HG03280 (cell line): ENCODE measurements around the gene ADAMTSL1.

ENCODE experiments used
- ATAC-seq: cut with Tn5 transposase; IDR thresholded peaks from one replicate; pipeline ENCODE4 v1.9.1; 2021; ENCODE audit warnings: mild to moderate bottlenecking, moderate library complexity; ENCODE audit not compliant: unreplicated experiment

Gene ADAMTSL1, protein sequence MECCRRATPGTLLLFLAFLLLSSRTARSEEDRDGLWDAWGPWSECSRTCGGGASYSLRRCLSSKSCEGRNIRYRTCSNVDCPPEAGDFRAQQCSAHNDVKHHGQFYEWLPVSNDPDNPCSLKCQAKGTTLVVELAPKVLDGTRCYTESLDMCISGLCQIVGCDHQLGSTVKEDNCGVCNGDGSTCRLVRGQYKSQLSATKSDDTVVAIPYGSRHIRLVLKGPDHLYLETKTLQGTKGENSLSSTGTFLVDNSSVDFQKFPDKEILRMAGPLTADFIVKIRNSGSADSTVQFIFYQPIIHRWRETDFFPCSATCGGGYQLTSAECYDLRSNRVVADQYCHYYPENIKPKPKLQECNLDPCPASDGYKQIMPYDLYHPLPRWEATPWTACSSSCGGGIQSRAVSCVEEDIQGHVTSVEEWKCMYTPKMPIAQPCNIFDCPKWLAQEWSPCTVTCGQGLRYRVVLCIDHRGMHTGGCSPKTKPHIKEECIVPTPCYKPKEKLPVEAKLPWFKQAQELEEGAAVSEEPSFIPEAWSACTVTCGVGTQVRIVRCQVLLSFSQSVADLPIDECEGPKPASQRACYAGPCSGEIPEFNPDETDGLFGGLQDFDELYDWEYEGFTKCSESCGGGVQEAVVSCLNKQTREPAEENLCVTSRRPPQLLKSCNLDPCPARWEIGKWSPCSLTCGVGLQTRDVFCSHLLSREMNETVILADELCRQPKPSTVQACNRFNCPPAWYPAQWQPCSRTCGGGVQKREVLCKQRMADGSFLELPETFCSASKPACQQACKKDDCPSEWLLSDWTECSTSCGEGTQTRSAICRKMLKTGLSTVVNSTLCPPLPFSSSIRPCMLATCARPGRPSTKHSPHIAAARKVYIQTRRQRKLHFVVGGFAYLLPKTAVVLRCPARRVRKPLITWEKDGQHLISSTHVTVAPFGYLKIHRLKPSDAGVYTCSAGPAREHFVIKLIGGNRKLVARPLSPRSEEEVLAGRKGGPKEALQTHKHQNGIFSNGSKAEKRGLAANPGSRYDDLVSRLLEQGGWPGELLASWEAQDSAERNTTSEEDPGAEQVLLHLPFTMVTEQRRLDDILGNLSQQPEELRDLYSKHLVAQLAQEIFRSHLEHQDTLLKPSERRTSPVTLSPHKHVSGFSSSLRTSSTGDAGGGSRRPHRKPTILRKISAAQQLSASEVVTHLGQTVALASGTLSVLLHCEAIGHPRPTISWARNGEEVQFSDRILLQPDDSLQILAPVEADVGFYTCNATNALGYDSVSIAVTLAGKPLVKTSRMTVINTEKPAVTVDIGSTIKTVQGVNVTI (N-terminal part only)

DNA sequence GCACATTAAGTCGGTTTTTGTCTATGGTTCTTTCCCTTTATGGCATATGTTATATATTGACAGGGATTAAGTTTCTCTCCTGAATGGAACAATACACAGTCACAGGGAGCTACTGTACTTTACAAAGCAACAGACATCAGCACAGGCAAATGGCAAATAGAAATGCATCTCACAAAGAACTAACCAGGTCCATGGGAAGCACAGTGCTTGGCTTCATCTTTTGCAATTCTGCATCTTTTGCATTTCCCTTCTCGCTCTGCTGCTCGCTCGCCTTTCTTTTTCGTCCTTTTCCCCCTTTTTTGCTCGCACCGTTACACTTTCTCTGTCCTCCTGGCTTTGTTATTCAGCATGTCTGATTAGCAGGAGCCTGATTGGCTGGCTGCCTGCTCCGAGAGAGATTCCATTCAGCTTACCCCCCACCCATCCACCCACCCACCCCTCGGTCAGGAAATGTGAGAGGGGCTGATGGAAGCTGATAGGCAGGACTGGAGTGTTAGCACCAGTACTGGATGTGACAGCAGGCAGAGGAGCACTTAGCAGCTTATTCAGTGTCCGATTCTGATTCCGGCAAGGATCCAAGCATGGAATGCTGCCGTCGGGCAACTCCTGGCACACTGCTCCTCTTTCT, at the start of gene ADAMTSL1:
TSS of gene ADAMTSL1 (plus strand) at position 502 of the 628 bp plus-strand sequence. CDS start at position 582, 80 bp downstream.
- ATAC-seq, result no peak

DNA sequence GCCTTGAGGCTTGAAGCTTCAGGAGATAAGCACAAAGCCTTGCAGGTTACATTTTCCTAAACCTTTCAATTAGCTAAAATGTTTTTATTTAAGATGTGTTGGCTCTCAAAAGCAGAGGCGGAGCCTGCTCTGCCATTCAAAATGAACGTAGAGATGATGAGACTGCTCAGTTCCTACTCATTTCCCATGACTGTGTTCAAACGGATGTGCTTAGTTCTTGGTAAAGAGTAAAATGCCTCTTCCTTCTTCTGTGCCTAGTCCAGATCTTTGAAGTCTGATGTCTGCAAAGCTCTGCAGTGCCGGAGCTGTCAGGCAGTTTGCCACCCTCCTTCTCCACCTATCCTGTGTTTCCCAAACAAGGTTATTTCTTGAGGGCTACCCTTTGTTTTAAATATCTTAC, 46.3 kb upstream of the ADAMTSL1 start:
- ATAC-seq, result no peak

DNA sequence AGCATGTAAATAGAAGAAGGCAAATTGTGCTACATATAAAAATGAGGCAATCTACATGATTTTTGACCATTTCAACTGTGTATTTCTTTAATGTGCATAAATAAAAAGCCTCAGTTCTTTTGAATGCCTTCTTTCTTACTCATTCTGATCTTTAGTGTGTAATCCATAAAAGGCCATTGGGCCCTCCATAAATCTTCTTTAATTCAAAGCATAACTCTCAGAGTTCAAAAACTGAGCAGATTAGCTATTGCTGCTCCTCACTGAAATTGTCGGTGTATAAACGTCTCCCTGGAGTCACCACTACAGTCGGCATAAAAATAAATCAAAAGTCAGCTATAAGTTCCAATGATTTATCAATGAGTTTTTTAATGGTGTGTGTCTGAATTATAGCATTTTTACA, 45.3 kb upstream of the ADAMTSL1 start:
- no peak for ATAC-seq

DNA sequence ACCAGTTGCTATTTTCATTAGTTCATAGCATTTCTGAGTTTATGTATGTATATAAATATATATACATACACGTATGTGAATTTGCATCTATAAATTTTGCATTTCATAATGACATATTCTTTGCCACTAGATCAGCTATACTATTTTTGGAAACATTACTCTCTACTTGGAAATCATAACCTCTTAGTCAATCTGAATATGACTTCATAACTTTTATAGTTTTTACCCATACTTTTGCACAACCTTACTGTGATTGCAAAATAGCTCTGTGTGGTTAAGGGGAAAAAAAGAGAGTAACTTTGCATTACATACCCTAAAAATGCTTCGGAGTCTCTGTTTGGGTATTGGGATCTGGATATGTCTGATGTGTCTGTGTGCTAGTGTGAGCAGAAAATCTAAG, 44.9 kb upstream of the ADAMTSL1 start:
- no peak for ATAC-seq

DNA sequence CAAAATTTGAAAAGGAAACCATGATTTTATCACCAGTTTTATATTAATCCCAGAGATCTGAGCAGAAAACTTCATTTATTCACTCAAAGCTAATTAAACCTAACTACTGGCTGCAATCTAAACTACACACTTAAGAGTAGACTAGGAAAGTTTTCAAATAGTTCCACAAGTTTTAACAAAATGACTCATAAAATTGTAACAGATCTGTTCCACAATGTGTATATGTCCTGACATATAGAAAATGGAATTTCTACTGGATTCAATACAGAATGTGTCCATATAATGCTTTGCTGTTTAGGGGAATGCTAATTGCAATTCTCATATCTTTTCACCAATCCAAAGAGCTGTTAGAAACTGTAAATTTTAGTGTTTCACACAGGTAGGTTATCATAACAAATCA, 40.3 kb upstream of the ADAMTSL1 start:
- ATAC-seq, result no peak

DNA sequence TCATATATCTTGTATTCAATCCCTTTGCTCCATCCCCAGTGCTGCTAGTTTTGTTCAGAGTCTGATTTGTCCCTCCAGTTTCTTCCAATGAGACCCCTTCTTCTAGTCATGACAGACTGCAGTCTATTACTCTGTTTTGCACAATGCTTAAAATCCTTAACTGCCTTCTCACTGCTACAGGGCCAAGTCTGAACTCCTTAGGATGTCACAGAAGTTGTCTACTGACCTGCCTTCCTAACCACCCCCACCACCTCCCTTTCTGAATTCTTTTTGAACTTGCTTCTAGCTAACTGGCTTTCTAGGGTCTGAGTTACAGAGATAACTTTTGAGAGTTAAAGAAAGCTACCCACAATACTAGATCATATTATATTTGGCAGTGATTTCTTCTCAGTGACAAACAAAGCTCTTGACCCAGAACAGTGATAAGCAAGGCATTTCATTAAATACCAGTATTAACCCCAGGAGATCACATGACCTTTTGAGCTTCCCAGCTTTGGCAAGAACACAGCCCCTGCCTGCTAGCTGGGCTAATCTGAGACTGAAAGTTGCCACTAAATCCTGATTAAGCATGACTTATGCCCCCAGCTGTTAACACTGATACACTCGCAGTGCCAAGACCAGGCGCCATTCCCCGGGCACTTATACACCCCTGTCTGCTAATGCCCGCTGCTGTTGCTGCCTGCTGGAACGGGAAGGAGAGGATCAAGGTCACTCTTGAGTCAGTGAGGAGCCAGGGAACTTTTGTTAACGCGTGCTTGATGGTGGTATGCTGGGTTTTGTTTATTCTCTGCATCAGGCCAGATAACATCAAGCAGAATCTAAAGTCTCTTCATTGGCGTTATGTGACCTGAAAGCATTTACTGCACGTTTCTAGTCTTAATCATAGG, 36.4 kb upstream of the ADAMTSL1 start:
- no peak for ATAC-seq

DNA sequence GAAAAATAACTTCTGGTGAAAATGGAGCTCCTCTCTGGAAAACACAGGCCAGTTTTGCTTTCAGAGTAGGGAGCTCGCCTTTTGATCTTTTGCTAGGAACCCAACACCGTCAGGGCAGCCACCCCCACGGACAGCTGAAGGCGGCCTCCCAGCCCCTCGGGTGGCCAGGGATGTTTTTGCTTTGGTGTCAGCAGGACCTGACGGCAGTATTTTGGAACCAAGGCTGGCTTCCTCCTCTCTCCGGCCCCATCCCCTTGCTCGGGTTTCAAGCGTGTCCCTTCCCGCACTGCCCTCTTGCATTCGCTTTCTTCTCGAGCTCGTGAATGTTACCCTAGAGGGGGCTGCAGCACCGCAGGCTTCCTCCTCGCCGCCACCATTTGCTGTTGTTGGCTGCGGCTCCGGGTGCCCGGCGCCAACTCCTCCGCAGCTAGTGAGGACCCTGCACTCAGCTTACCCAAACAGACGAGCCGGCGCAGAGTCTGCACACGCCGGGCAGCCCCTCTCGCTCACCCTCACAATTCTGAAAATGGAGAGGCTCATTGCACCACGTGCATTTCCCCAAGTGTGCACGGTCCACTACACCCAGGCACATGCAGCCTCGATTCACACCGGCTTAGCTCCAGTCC, 35.5 kb upstream of the ADAMTSL1 start:
- ATAC-seq, result no peak

DNA sequence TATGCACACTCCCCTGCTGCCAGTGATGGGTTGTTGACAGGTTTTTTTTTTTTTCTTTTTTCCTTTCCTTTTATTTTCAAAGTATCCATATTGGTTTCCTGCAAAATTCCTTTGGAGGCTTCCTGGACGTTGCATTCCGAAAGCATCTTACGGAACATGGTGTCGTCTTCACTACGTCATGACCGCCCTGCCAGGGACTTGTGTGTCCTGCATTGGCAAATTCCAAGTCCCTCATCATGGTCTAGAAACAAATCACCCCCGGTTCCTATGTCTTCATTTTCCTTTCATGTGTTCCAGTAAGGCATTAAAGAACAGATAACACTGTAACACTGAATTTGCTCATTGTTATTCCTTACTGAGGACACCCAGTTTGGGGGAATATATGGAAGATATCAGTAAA, 35.0 kb upstream of the ADAMTSL1 start:
- no peak for ATAC-seq

DNA sequence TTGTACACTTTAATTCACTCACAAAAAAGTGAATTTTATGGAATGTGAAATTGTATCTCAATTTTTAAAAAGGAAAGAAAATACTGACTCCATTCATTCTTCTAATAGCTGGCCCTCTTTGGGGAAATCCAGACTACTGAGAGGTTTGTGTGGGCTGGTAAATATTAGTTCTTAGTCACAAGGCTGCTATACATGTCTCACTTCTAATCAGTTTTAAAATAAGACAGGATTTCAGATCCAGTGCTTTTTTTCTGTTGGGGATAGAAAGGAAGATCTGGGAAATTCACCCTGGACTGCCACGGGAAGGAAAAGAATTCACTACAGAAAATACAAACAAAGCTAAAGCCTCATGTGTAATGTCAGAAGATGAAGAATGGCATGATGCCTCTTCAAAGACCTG, 32.7 kb upstream of the ADAMTSL1 start:
- no peak for ATAC-seq

DNA sequence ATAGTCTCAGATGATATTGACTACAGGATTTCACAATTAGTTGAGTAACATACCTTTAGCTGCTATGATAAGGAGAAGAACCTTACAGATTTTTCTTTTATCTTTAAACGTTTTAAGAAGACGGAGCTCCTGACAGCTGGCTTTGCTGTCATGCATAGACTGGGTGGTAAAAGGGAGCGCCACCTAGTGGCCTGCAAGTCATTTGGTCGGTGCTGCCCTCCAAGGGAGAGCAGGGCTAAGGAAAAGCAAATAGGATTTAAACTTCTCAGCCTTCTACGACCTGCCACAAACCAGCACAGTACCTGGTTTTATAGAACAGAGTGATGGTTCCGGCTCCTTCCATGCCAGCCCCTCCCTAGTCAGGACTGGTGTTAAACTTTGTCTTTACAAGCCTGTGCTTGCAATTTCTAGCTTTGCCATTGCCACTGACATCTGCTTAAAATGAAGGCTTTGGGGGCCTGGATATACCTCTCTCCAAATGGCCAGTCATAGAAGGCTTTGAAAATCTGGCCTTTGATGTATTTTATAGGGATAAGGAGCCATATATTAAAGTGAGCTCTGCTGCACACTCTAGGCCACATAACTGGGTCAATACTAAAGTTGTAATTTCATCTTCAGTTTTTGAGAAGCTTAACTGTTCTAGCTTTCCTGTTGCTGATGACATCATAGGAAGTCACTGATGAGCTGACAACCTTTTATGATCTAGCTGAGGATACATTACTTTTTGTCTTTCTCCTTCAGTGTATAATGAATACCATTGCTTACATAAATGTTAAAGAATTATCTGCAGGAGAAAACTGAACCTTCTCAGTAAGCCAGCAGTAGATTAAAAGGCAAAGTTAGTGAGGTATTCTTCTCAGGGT, 31.1 kb upstream of the ADAMTSL1 start:
- ATAC-seq, result peak; percentile 94

DNA sequence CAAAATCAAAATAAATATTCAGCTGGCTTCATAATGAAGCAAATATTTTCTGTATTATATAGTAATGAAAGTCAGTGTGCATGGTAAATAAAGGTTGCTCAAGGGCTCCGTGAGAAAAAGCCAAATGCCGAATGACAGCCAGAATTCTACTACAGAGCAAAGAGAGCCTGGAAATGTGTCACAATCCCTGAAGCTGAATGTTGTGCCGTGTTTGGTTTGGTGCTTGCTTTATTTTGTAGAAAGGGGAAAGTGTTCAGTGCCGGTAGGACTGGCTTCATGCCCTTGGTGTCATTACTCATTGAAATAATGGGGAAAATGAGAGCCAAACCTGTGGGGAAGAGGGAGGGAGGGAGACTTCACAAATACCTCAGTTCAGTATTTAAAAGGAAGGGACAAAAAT, 26.8 kb upstream of the ADAMTSL1 start:
- no peak for ATAC-seq

DNA sequence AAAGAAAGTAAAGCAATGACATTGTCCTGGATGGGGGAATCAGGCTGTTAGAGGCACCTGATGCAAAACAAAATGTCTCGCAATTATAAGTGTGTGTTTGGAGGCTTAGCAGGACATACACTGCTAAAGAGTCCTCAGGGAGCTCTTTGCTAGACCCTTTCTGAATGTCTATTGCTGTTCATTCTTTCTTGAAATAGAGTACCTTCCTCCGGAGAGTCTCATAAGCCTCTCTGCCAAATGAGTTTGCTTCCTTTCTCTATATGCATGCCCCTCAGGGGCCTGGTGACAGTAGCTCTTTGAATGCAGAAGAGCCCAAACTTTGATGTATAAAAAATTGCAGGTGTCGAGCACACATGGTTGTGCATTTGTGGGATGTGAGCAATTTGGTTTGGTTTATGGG, 26.4 kb upstream of the ADAMTSL1 start:
- ATAC-seq, result no peak

DNA sequence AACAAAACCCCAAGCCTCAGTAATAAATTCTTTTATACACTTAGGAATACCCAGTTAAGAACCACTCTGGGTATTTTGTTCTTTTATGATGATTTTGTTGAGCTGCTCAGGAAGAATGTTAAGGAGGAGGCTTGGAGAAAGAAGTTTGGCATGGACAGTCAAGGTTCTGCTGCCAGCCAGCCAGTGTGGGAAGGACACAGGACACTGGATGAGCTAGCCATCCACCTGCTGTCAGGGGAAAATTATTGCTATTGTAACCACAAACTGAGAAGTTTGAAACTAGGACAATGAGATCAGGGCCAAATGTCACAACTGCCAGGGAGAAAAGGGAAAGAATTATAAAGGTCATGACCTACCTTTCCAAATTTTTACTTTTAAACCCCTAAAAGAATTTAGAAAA, 25.9 kb upstream of the ADAMTSL1 start:
- ATAC-seq, result no peak

DNA sequence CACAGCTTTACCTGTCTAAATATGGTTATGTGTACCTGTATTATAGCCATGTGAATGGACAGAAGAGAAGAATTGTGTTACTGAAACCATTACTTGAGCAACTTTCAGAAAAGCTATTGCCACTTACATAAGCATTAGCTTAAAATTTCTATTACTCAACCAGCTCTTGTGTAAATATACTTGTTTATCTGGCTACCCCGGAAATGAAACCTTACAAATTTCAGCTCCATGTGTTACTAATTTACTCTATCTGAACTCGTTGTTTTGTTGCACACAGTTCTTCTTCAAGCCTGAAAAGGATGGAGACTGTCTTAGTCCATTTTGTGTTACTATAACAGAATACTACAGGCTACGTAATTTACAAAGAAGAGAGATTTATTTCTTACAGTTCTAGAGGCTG, 22.5 kb upstream of the ADAMTSL1 start:
- no peak for ATAC-seq

DNA sequence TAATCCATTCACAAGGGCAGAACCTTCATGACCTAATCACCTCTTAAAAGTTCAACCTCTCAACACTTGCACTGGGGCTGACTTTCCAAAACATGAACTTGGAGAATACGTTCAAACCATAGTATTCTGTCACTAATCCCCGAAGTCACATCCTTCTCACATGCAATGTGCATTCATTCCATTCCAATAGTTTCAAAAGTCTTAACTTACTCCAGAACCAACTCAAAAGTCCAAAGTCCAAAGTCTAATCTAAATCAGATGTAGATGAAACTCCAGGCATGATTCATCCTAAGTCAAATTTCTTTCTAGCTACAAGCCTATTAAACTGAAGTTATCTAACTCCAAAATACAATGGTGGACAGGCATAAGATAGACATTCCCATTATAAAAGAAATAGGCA, 21.7 kb upstream of the ADAMTSL1 start:
- ATAC-seq, result no peak

DNA sequence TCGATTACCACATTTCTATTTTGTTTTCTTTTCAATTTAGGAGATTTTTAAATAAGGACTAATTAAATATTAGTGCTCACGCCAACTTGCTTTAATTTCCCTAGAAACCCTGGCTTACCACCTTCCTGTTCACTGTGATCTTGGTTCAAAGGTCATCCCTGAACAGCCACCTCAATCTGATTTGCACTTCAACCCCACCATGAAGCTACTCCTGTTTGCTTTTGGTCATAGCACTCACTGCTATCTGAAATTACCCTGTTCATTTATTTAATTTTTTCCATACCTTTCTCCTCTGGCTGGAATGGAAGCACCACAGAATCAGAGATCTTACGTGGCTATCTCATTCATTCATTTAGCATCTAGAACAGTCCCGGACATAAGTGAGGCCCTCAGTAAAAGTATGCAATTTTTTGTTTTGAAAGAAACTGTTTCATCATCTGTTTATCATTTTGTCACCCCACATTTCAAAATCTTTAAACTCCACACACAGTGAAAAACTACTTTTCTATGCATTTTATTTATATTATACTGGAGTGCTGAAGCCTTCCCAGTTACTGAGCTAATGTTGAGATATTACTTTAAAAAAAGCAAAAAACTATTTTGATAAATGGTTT, 17.2 kb upstream of the ADAMTSL1 start:
- no peak for ATAC-seq

DNA sequence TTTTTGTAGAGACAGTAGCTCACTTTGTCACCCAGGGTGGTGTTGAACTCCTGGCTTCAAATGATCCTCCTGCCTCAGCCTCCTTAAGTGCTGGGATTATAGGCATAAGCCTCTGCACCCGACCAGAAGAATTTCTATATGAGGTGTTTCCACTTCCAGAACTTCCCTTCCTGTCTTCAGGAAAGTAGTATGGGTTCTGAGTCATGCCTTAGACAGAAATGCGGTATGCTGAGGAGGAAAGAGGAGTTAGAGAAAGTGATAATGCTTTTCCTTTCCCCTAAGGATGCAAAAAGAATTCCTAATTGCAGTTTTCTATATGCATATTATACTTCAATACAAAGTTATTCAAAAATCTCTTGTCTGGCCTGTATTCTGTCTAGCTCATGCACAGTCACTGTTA, 16.4 kb upstream of the ADAMTSL1 start:
- no peak for ATAC-seq
